Stimulated activated naive CD4-positive, alpha-beta T cell (primary cell): ENCODE data around the gene PARD6G.

Experiments
- DNase-seq, 6 experiments: peaks; one replicate each; lab custom pipeline; 2025; lab: John Stamatoyannopoulos, UW

PARD6G gene

DNA sequence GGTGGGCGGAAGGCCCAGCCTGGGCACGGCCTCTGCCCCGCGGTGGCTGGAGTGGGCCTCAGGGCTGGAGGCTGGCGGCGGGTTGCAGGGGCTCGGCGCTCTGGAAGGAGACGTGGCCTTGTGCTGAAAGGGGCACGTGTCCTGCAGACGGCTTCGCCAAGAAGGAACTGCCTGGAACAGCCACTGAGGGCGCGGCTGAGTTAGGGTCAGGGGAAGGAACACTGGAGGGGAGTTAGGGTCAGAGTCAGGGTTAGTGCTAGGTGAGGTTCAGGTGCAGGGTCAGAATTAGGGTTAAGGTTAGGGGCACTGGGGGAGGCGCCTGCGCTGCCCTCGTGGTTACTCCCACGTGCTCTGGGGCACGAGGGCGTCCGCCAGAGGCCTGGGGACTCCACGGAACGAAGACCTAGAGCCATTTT is 139.2 kb downstream of the PARD6G start:
- peak in 1 of 6 experiments; percentile 17 for DNase-seq

GRCh38 chr18:80107426-80107825 is 139.9 kb downstream of the PARD6G start:
- DNase-seq, result no peak
